Left lung (tissue), 10 donors: Measurements from ENCODE around the gene PPIP5K1. TPM values are rescaled to one million over a fixed set of nuclear protein-coding genes. Genes with fewer than 3 reads are reported as not detected.

Source experiments
- ATAC-seq: fragments of 200-7000 bp; cut with Tn5 transposase; one replicate; pipeline ENCODE4 v1.9.1; 2020; ENCODE audit warnings: moderate library complexity
- DNase-seq, 4 donors: peaks; one replicate each; pipeline ENCODE4 v3.0.0-alpha.2; 2013 to 2020
- H3K27ac ChIP-seq, 2 donors: fragments of 200-600 bp; sonication (generic) in 1 of 2; one replicate each; pipeline versions ENCODE4 v1.5.0 to v1.8.0; 2020 to 2021
- H3K27me3 ChIP-seq, 2 donors: fragments of 200-600 bp; sonication (generic) in 1 of 2; one replicate each; pipeline versions ENCODE4 v1.5.0 to v1.8.0; 2020 to 2021
- H3K36me3 ChIP-seq, 2 donors: fragments of 200-600 bp; sonication (generic) in 1 of 2; one replicate each; pipeline versions ENCODE4 v1.5.0 to v1.8.0; 2020 to 2021
- H3K4me1 ChIP-seq, 2 donors: fragments of 200-600 bp; one replicate each; pipeline ENCODE4 v1.8.0; 2021
- H3K4me3 ChIP-seq, 2 donors: fragments of 200-600 bp; sonication (generic) in 1 of 2; one replicate each; pipeline versions ENCODE4 v1.5.0 to v1.8.0; 2020 to 2021; ENCODE audit warnings: mild to moderate bottlenecking in 1 of 2
- H3K9me3 ChIP-seq, 2 donors: fragments of 200-600 bp; sonication (generic) in 1 of 2; one replicate each; pipeline versions ENCODE4 v1.5.0 to v1.8.0; 2020 to 2021
- CTCF ChIP-seq, 2 donors: fragments of 200-600 bp; sonication (generic) in 1 of 2; IDR thresholded peaks; one replicate each; pipeline versions ENCODE4 v1.5.0 to v1.8.0; 2021; ENCODE audit warnings: antibody characterized with exemption in 2 of 2
- intact Hi-C, 2 donors: fragments of 100-400 bp; cut with DNase I; formaldehyde crosslinking; loops; one replicate each; pipeline versions ENCODE4 v1.11.2 to v1.14.2; 2022
- polyA plus RNA-seq, 6 donors: library from polyadenylated mRNA; unstranded; fragments of 120-200 nt; gene quantifications; one replicate each; pipeline ENCODE4 v1.2.1, GENCODE V29; 2013; ENCODE audit not compliant: insufficient read length in 6 of 6
- total RNA-seq, 2 donors: library from RNA; stranded (reverse); fragmentation: NEBNext Ultra II Directional; extraction: Animal tissue kit (Norgen Biotek cat#: 25700); gene quantifications; one replicate each; pipeline ENCODE4 v1.2.1, GENCODE V29; 2021
- donor health status: DM: no; HTN: yes; CAD: no.
- donor health status: DM: no; HTN: no; CAD: no.

PPIP5K1 gene
- total and polyA plus RNA-seq, 8 donors = 20.2 to 35.7 (median 28.3) TPM

GRCh38 chr15:43510200-43511011 is 79.6 kb downstream of the PPIP5K1 start:
- Histone ChIP-seq H3K4me1 (peaks cover 3 to 13% of the 10 kb centered on the region in 2 donors), H3K27me3 (peaks cover 0 to 13% of the 10 kb centered on the region in 2 donors), H3K27ac (peak overlapping the region; percentile 53 to 58), H3K36me3 (no peaks in the 10 kb centered on the region), H3K4me3 (peak overlapping the region; percentile 51 to 62), H3K9me3 (no peaks in the 10 kb centered on the region)
- peak; percentile 96 to 99 (median 99) for DNase-seq
- intact Hi-C loops = no loop called here
- TF ChIP-seq CTCF (IDR thresholded peaks at IDR 0.05) = peak in 1 of 2 donors; percentile 8
- peak; percentile 99 for ATAC-seq

DNA sequence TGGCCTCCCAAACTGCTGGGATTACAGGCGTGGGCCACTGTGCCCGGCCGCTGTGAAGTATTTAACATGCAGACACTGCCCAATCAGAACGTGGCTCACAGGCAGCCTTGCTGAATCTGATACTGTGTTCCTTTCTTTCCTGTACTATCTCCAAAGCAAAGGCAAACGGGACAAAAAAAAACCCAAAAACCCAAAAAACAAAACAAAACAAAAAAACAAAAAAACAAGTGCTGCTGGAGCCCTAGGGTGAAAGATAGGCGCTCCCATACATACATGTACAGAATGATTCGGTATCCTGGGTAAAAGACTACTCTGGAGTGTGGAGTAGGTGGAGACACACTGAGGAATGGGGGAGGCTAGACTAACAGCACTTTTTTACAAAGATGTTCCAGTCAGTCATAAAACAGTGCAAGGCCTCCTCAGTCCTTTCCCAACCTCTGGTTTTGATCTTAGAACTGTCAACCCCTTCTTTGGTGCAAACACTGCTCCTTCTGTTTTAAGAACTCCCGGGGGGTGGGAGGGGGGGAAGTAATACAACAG is 80.3 kb downstream of the PPIP5K1 start:
- Histone ChIP-seq H3K4me1 (peaks cover 3 to 13% of the 10 kb centered on the region in 2 donors), H3K9me3 (no peaks in the 10 kb centered on the region), H3K4me3 (peak overlapping the region; percentile 51 to 62), H3K36me3 (no peaks in the 10 kb centered on the region), H3K27ac (peak overlapping the region; percentile 53 to 58), H3K27me3 (peaks cover 0 to 8% of the 10 kb centered on the region in 2 donors)
- DNase-seq = no peak
- ATAC-seq = no peak
- TF ChIP-seq CTCF (IDR thresholded peaks at IDR 0.05) = no peak
- intact Hi-C loops = no loop called here

DNA sequence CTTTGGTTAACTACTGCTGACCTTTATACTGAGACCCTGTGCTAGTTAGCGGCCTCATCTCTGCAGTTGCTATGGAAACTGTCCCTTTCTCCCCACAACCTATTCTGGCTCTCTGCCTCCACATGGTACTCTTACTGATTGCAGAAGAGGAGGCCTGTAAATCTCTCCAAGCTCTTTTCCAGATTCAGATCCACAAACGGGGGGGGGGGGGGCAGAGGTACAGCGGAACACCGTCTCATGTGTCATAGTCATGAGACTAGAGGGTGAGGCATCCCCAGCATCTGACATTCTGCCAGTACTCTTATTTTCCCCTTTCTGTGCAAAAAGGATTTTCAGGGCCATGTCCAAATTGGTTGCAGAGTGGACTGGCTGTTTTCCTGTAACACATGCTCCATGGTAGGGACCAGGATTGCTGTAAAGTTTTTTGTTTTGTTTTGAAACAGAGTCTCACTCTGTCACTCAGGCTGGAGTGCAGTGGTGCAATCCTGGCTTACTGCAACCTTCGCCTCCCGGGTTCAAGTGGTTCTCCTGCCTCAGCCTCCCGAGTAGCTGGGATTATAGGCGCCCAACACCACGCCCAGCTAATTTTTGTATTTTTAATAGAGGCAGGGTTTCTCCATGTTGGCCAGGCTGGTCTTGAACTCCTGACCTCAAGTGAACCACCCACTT is 80.9 kb downstream of the PPIP5K1 start:
- Histone ChIP-seq H3K4me1 (peaks cover 3 to 13% of the 10 kb centered on the region in 2 donors), H3K27me3 (peaks cover 0 to 8% of the 10 kb centered on the region in 2 donors), H3K27ac (peak overlapping the region in 1 of 2 donors; percentile 53), H3K36me3 (no peaks in the 10 kb centered on the region), H3K9me3 (no peaks in the 10 kb centered on the region), H3K4me3 (peak overlapping the region in 1 of 2 donors; percentile 62)
- no peak for TF ChIP-seq CTCF (IDR thresholded peaks at IDR 0.05)
- intact Hi-C loops = no loop called here
- DNase-seq (no peak), ATAC-seq (no peak)

DNA sequence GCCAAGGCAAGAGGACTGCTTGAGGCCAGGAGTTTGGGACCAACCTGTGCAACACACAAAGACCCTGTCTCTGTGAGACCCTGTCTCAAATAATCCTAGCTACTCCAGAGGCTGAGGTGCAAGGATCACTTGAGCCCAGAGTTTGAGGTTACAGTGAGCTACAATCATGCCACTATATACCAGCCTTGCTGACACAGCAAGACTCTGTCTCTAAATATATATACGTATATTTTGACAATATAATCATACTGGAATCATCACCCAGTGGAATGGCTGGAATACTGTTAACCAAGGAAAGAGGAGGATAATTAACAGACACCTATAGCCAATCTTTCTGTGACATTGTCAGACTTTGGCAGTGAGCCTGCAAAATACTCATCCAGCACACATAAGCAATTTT is 81.6 kb downstream of the PPIP5K1 start:
- intact Hi-C loops = no loop called here
- ATAC-seq (no peak), DNase-seq (no peak)
- H3K9me3 ChIP-seq = no peaks in the 10 kb centered on the region
- peaks cover 3 to 13% of the 10 kb centered on the region in 2 donors for H3K4me1 ChIP-seq
- H3K36me3 ChIP-seq = no peaks in the 10 kb centered on the region
- H3K4me3 ChIP-seq = no peak overlapping the region
- H3K27me3 ChIP-seq = peaks cover 0 to 8% of the 10 kb centered on the region in 2 donors
- no peak for TF ChIP-seq CTCF (IDR thresholded peaks at IDR 0.05)
- no peak overlapping the region for H3K27ac ChIP-seq

- ATAC-seq (no peak), DNase-seq (peak in 1 of 4 donors; percentile 53)
- intact Hi-C loops = no loop called here
- H3K27ac ChIP-seq = no peak overlapping the region
- H3K4me1 ChIP-seq = peaks cover 0 to 5% of the 10 kb centered on the region in 2 donors
- no peak overlapping the region for H3K4me3 ChIP-seq
- H3K27me3 ChIP-seq = no peaks in the 10 kb centered on the region
- TF ChIP-seq CTCF (IDR thresholded peaks at IDR 0.05) = no peak
- H3K9me3 ChIP-seq = no peaks in the 10 kb centered on the region
- H3K36me3 ChIP-seq = no peaks in the 10 kb centered on the region
Observed at GRCh38 chr15:43505738-43506137, 84.3 kb downstream of the PPIP5K1 start.
